DND-41 (cell line): Measurements from ENCODE around the gene OGFOD2.

Experiments used
- CTCF ChIP-seq: IDR thresholded peaks from 2 replicates; pipeline ENCODE4 v1.5.1; 2012; ENCODE audit warnings: borderline replicate concordance, low read length, moderate library complexity, mild to moderate bottlenecking; ENCODE audit not compliant: poor library complexity, severe bottlenecking; ENCODE audit errors: extremely low read depth
- EZH2 ChIP-seq: IDR thresholded peaks from 3 replicates; pipeline ENCODE4 v1.6.1; 2012; ENCODE audit warnings: borderline replicate concordance, low read depth, mild to moderate bottlenecking, moderate library complexity, low read length, inconsistent platforms; ENCODE audit not compliant: severe bottlenecking

DNA sequence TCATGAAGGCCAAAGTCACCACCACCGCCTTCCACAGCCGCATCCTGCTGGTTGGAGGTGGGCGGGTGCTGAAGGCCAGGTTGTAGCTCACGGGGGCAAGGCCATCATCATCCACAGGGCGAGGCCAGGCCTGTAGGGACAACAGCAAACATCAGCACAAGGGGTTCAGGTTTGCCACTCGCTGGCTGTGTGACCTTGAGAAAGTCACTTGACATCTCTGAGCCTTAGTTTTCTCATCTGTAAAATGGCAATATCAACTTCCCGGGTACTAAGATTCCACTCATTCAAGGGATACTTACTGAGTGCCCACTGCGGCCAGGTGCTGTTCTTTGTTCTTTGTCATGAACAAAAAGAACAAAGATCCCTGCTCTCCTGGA lies 14.9 kb upstream of the OGFOD2 start:
- TF ChIP-seq CTCF, result no peak
- TF ChIP-seq EZH2, result no peak
